ENCODE data around the gene MAP7.

Gene MAP7

DNA sequence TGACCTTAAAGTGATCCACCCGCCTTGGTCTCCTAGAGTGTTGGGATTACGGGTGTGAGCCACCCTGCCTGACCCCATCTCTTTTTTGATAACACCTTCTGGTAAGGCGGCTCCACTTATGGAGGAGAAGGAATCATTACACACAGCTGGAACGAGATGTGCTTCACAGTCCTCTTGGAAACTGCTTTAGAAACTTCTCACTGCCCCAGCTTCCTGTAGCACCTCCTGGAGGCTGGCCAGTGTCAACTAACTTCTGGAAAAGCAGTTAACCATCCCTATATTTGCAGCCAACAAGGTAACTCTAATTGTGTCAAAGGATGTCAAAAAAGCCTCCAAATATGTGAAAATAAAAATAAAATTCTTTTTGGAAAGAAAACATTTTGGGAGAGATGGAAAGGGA is 211.7 kb downstream of the MAP7 start:
- Histone ChIP-seq H3K4me3 (ENCODE audit: insufficient read depth, low read depth, low read length, poor library complexity, severe bottlenecking) (no peak overlapping the region), H3K27me3 (replicated peaks; ENCODE audit: control insufficient read depth, insufficient read depth, low read length, poor library complexity, severe bottlenecking) (no peaks in the 10 kb centered on the region), H3K9me3 (ENCODE audit: control insufficient read depth, low read length) (no peaks in the 10 kb centered on the region), H3K36me3 (ENCODE audit: control insufficient read depth, insufficient read depth, low read length) (no peaks in the 10 kb centered on the region), H3K4me1 (ENCODE audit: control insufficient read depth, insufficient read depth, low read length, poor library complexity, severe bottlenecking) (no peaks in the 10 kb centered on the region), H3K27ac (ENCODE audit: insufficient read depth, low read length, poor library complexity, severe bottlenecking) (no peak overlapping the region)
- no peak for DNase-seq

DNA sequence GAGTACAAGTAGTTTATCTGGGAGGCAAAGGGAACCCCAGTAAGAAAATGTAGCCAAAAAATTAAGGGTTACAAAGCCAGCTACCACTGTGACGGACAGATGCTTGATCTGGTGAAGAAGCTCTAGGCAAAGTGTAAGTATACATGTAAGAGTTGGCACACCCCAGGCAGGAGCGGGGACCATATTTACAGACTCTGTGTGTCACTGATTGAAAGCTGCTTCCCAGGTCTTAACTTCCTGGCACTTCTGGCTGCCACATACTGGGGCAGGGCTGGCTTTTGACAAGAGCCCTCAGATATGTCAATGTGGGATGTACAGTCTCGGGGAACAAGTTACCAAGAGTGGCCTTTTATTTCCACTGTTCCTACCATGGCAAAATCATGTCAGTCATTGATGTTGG is 212.6 kb downstream of the MAP7 start:
- Histone ChIP-seq H3K36me3 (ENCODE audit: control insufficient read depth, insufficient read depth, low read length) (no peaks in the 10 kb centered on the region), H3K27me3 (replicated peaks; ENCODE audit: control insufficient read depth, insufficient read depth, low read length, poor library complexity, severe bottlenecking) (no peaks in the 10 kb centered on the region), H3K27ac (ENCODE audit: insufficient read depth, low read length, poor library complexity, severe bottlenecking) (no peak overlapping the region), H3K4me3 (ENCODE audit: insufficient read depth, low read depth, low read length, poor library complexity, severe bottlenecking) (no peak overlapping the region), H3K9me3 (ENCODE audit: control insufficient read depth, low read length) (no peaks in the 10 kb centered on the region), H3K4me1 (ENCODE audit: control insufficient read depth, insufficient read depth, low read length, poor library complexity, severe bottlenecking) (no peaks in the 10 kb centered on the region)
- no peak for DNase-seq

DNA sequence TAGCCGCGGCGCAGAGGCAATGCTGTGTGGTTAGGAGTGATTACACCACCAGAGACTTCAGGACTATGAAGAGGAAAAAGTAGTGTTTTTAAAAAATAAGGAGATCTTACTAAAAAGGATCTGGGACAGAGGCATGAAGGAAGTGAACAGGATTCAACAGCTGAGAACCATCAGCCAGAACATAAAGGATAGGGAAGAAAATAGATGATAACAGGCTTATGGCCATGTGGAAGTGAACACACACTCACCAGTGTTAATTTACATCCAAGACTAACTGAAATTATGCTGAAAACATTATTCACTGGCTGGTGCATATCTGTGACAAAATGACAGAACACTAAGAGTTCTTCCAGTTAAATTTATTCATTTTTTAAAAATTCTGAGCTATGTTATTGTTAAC is 213.1 kb downstream of the MAP7 start:
- no peaks in the 10 kb centered on the region for H3K4me1 ChIP-seq (ENCODE audit: control insufficient read depth, insufficient read depth, low read length, poor library complexity, severe bottlenecking)
- no peaks in the 10 kb centered on the region for H3K27me3 ChIP-seq (replicated peaks; ENCODE audit: control insufficient read depth, insufficient read depth, low read length, poor library complexity, severe bottlenecking)
- no peak overlapping the region for H3K27ac ChIP-seq (ENCODE audit: insufficient read depth, low read length, poor library complexity, severe bottlenecking)
- no peak for DNase-seq
- no peaks in the 10 kb centered on the region for H3K9me3 ChIP-seq (ENCODE audit: control insufficient read depth, low read length)
- no peak overlapping the region for H3K4me3 ChIP-seq (ENCODE audit: insufficient read depth, low read depth, low read length, poor library complexity, severe bottlenecking)
- H3K36me3 ChIP-seq (ENCODE audit: control insufficient read depth, insufficient read depth, low read length): no peaks in the 10 kb centered on the region

DNA sequence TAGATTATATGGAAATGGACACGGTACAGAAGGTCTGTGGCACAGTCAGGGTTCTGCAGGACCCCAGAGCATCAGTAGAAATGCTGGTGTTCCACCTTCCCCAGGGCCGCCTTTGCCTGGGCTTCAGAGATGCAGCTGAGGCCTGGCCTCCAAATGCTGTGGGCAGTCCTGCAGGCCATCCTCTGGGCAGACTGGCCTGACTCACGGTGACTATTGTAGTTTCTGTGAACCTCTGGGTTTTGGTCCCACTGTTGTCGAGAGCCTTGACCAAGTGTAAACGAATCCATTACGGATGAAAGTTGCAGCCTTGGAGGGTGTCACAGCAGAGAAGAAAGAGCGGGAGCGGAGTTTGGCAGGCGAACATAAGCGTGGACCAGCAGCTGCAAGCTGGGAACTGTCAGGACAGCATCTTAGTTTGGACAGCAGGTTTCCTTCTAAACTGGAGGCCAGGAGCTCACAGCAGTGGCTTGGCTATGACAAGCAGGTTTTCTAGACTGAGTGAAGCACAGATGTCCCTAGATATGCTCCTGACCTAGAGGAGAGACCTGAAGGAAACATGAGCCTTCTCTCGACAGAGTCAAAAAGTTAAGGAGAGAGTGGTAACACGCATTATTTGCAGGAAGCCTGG is 214.4 kb downstream of the MAP7 start:
- Histone ChIP-seq H3K36me3 (ENCODE audit: control insufficient read depth, insufficient read depth, low read length) (no peaks in the 10 kb centered on the region), H3K4me1 (ENCODE audit: control insufficient read depth, insufficient read depth, low read length, poor library complexity, severe bottlenecking) (no peaks in the 10 kb centered on the region), H3K4me3 (ENCODE audit: insufficient read depth, low read depth, low read length, poor library complexity, severe bottlenecking) (no peak overlapping the region), H3K27me3 (replicated peaks; ENCODE audit: control insufficient read depth, insufficient read depth, low read length, poor library complexity, severe bottlenecking) (no peaks in the 10 kb centered on the region), H3K9me3 (ENCODE audit: control insufficient read depth, low read length) (no peaks in the 10 kb centered on the region), H3K27ac (ENCODE audit: insufficient read depth, low read length, poor library complexity, severe bottlenecking) (no peak overlapping the region)
- no peak for DNase-seq

DNA sequence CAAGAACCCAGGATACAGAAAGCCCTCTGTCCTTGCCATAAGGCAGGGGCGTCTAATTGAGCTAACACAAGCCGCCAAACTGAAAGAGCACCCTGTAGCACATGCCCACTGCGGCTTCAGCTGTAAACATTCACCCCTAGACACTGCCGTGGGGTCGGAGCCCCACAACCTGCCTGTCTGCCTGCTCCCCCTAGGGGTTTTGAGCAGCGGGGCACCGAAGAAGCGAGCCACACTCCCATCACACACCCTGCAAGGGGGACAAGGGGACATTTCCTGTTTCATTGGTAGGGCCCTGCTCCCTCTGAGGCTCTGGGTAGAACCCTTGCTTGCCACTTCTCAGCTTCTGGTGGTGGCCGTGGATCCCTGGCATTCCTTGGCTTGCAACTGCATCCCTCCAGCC is 215.4 kb downstream of the MAP7 start:
- Histone ChIP-seq H3K4me1 (ENCODE audit: control insufficient read depth, insufficient read depth, low read length, poor library complexity, severe bottlenecking) (no peaks in the 10 kb centered on the region), H3K27ac (ENCODE audit: insufficient read depth, low read length, poor library complexity, severe bottlenecking) (no peak overlapping the region), H3K27me3 (replicated peaks; ENCODE audit: control insufficient read depth, insufficient read depth, low read length, poor library complexity, severe bottlenecking) (no peaks in the 10 kb centered on the region), H3K36me3 (ENCODE audit: control insufficient read depth, insufficient read depth, low read length) (no peaks in the 10 kb centered on the region), H3K4me3 (ENCODE audit: insufficient read depth, low read depth, low read length, poor library complexity, severe bottlenecking) (no peak overlapping the region), H3K9me3 (ENCODE audit: control insufficient read depth, low read length) (no peaks in the 10 kb centered on the region)
- no peak for DNase-seq

DNA sequence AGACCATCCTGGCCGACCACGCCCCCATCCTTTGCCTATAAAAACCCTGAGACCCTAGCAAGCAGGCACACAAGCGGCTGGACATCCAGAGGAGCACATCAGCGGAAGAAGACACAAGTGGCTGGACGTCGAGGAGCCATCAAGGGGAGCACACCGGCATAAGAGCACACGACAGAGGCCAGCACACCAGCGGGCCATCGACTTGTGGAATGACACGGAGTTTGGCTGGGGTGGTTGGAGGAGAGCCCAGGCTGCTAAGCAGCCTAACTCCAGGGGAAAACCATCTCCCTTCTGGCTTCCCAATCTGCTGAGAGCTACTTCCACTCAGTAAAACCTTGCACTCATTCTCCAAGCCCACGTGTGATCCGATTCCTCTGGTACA is 215.8 kb downstream of the MAP7 start:
- H3K27me3 ChIP-seq (replicated peaks; ENCODE audit: control insufficient read depth, insufficient read depth, low read length, poor library complexity, severe bottlenecking): no peaks in the 10 kb centered on the region
- no peaks in the 10 kb centered on the region for H3K36me3 ChIP-seq (ENCODE audit: control insufficient read depth, insufficient read depth, low read length)
- H3K4me1 ChIP-seq (ENCODE audit: control insufficient read depth, insufficient read depth, low read length, poor library complexity, severe bottlenecking): no peaks in the 10 kb centered on the region
- DNase-seq: no peak
- no peak overlapping the region for H3K27ac ChIP-seq (ENCODE audit: insufficient read depth, low read length, poor library complexity, severe bottlenecking)
- H3K9me3 ChIP-seq (ENCODE audit: control insufficient read depth, low read length): no peaks in the 10 kb centered on the region
- no peak overlapping the region for H3K4me3 ChIP-seq (ENCODE audit: insufficient read depth, low read depth, low read length, poor library complexity, severe bottlenecking)

DNA sequence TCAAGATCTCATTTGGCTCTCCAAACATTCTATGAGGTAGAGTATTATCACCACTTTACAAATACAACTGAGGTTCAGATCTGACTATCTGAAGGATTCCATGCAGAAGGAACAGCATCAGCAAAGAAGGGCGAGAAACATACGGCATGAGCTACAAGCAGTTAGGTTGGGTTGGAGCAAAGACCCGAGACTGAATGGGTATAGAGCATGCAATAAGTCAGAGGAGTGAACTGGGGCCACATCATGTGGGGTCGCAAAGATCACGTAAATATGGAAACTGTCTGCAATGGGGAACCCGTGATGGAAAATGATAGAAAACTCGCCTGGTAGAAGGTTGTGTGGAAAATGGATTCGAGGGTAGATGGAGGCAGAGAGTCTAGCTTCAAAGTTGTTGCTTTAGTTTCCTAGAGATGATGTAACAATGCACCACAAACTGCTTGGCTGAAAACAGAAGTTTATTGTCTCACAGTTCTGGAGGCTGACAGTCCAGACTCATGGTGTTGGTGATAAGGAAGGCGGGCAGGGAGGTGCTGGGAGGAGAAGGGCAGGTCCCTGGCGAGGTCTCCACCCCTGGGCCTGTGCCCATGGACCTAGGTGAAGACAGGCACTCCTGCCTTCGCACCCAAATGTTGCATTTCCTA is 216.3 kb downstream of the MAP7 start:
- H3K9me3 ChIP-seq (ENCODE audit: control insufficient read depth, low read length): no peaks in the 10 kb centered on the region
- no peaks in the 10 kb centered on the region for H3K4me1 ChIP-seq (ENCODE audit: control insufficient read depth, insufficient read depth, low read length, poor library complexity, severe bottlenecking)
- no peak overlapping the region for H3K4me3 ChIP-seq (ENCODE audit: insufficient read depth, low read depth, low read length, poor library complexity, severe bottlenecking)
- H3K36me3 ChIP-seq (ENCODE audit: control insufficient read depth, insufficient read depth, low read length): no peaks in the 10 kb centered on the region
- no peak for DNase-seq
- H3K27me3 ChIP-seq (replicated peaks; ENCODE audit: control insufficient read depth, insufficient read depth, low read length, poor library complexity, severe bottlenecking): no peaks in the 10 kb centered on the region
- no peak overlapping the region for H3K27ac ChIP-seq (ENCODE audit: insufficient read depth, low read length, poor library complexity, severe bottlenecking)

DNA sequence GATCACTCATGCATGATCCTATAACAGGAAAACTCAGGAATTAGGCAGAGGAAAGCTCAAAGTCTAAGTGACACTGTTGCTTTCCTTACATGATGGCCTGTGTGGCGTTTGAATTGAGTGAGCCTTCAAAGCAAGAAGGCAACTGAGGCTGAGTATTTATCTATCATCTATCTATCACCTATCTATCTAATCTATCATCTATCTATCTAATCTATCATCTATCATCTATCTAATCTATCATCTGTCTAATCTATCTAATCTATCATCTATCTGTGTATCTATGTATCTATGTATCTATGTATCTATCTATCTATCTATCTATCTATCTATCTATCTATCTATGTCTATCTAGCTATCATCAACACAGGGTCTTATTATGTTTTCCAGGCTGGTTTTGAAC is 218.8 kb downstream of the MAP7 start:
- Histone ChIP-seq H3K4me3 (ENCODE audit: insufficient read depth, low read depth, low read length, poor library complexity, severe bottlenecking) (no peak overlapping the region), H3K4me1 (ENCODE audit: control insufficient read depth, insufficient read depth, low read length, poor library complexity, severe bottlenecking) (no peaks in the 10 kb centered on the region), H3K27me3 (replicated peaks; ENCODE audit: control insufficient read depth, insufficient read depth, low read length, poor library complexity, severe bottlenecking) (no peaks in the 10 kb centered on the region), H3K36me3 (ENCODE audit: control insufficient read depth, insufficient read depth, low read length) (no peaks in the 10 kb centered on the region), H3K27ac (ENCODE audit: insufficient read depth, low read length, poor library complexity, severe bottlenecking) (no peak overlapping the region), H3K9me3 (ENCODE audit: control insufficient read depth, low read length) (no peaks in the 10 kb centered on the region)
- DNase-seq: no peak

DNA sequence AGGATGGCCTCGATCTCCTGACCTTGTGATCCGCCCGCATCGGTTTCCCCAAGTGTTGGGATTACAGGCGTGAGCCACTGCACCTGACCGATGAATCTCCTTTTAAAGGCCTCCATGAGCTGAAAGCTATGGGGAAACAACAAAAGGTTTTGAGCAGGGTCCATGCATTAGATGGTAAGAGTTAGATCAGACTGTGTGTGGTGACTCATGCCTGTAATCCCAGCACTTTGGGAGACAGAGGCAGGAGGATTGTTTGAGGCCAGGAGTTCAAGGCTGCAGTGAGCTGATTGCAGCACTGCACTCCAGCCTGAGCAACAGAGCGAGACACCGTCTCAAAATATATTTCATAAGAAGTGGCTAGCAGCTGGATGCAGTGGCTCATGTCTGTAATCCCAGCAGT is 219.6 kb downstream of the MAP7 start:
- no peak overlapping the region for H3K27ac ChIP-seq (ENCODE audit: insufficient read depth, low read length, poor library complexity, severe bottlenecking)
- no peaks in the 10 kb centered on the region for H3K4me1 ChIP-seq (ENCODE audit: control insufficient read depth, insufficient read depth, low read length, poor library complexity, severe bottlenecking)
- H3K27me3 ChIP-seq (replicated peaks; ENCODE audit: control insufficient read depth, insufficient read depth, low read length, poor library complexity, severe bottlenecking): no peaks in the 10 kb centered on the region
- H3K9me3 ChIP-seq (ENCODE audit: control insufficient read depth, low read length): no peaks in the 10 kb centered on the region
- H3K4me3 ChIP-seq (ENCODE audit: insufficient read depth, low read depth, low read length, poor library complexity, severe bottlenecking): no peak overlapping the region
- no peak for DNase-seq
- H3K36me3 ChIP-seq (ENCODE audit: control insufficient read depth, insufficient read depth, low read length): no peaks in the 10 kb centered on the region

DNA sequence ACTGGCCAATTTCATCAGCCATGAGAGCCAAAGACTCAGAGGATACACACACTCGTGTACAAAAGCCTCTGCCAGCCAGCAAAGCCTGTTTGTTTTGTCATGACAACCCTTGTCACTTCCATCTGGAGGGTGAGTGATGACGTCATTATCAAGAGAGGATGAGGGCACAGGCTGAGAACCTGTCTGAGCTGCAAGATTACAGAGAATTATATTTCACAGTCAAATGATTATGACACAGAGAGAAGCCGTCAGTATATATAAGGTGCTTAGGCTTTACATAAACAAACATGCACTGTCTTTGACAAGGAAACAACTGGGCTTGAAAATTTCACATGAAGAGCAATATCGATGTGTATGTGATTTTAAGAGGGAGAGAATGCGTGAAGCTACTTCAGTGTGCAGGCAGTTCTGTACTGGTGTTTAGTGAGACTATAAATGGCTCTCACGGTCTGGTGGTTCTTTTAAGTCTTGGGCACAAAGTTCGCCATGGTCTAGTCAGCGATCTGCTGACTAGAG is 224.1 kb downstream of the MAP7 start:
- DNase-seq: no peak
- Histone ChIP-seq H3K4me1 (ENCODE audit: control insufficient read depth, insufficient read depth, low read length, poor library complexity, severe bottlenecking) (no peaks in the 10 kb centered on the region), H3K36me3 (ENCODE audit: control insufficient read depth, insufficient read depth, low read length) (no peaks in the 10 kb centered on the region), H3K27ac (ENCODE audit: insufficient read depth, low read length, poor library complexity, severe bottlenecking) (no peak overlapping the region), H3K27me3 (replicated peaks; ENCODE audit: control insufficient read depth, insufficient read depth, low read length, poor library complexity, severe bottlenecking) (no peaks in the 10 kb centered on the region), H3K9me3 (ENCODE audit: control insufficient read depth, low read length) (no peaks in the 10 kb centered on the region), H3K4me3 (ENCODE audit: insufficient read depth, low read depth, low read length, poor library complexity, severe bottlenecking) (no peak overlapping the region)

Measured in effector memory CD4-positive, alpha-beta T cell (primary cell).